K562 (cell line): ENCODE measurements around the gene ZBTB32. TPM values are rescaled to one million over a fixed set of nuclear protein-coding genes. Genes with fewer than 3 reads are reported as not detected.

Experiments used
- STAG1 ChIP-seq: sonication (generic); formaldehyde crosslinking; IDR thresholded peaks from 2 replicates; pipeline ENCODE4 v1.5.0; 2020; ENCODE audit warnings: missing genetic modification reagents, borderline replicate concordance
- TARDBP ChIP-seq: fragments of 450-650 bp; IDR thresholded peaks from 2 replicates; pipeline ENCODE4 v1.6.1; 2016
- ZNF740 ChIP-seq, 3 experiments: fragments of 200-800 bp in 1 of 3; sonication (Bioruptor generic) in 1 of 3; sonication (generic) in 1 of 3; formaldehyde crosslinking in 1 of 3; IDR thresholded peaks; 2 replicates each; pipeline versions ENCODE4 v1.6.1 to v1.8.0; 2016 to 2022; ENCODE audit warnings: mild to moderate bottlenecking in 2 of 3, missing compliant biosample characterization in 2 of 3, missing genetic modification characterization in 2 of 3, missing genetic modification reagents in 1 of 3
- polyA plus RNA-seq, 8 experiments: library from polyadenylated mRNA; depleted of rRNA in 4 of 8; stranded (reverse) in 5 of 8; unstranded in 3 of 8; fragments of >200 nt; fragmentation: Nextera tagmentation in 2 of 8; fragmentation: Illumina TruSeq in 1 of 8; extraction: Ambion mirVana in 2 of 8; extraction: Trizol in 1 of 8; gene quantifications; 2 replicates each; pipeline versions ENCODE4 v1.2.1 to v1.2.3, GENCODE V29; 2011 to 2014; ENCODE audit warnings: inconsistent platforms in 1 of 8, missing spikeins in 1 of 8
- total RNA-seq, 7 experiments: library from RNA; depleted of rRNA in 6 of 7; stranded (reverse); fragments of >200 nt in 6 of 7; fragmentation: Illumina TruSeq in 2 of 7; extraction: Trizol in 2 of 7; gene quantifications; 2 replicates each; pipeline versions ENCODE4 v1.2.1 to v1.2.3, GENCODE V29; 2011 to 2021; ENCODE audit warnings: low replicate concordance in 1 of 7
- TF ChIP-seq, protein P1 (sequence below): fragments of 250-450 bp; sonication (Bioruptor Pico); IDR thresholded peaks from 2 replicates; pipeline ENCODE4 v1.5.0; 2020; ENCODE audit warnings: mild to moderate bottlenecking, borderline replicate concordance
- TF ChIP-seq, protein P2 (sequence below): fragments of 250-450 bp; sonication (Bioruptor Pico); IDR thresholded peaks from 2 replicates; pipeline ENCODE4 v1.4.0; 2020; ENCODE audit warnings: mild to moderate bottlenecking

Gene ZBTB32
- total and polyA plus RNA-seq, 9 of the 15 experiments (the other 6 are each of a cell fraction or from before 2014, with no cell fraction given) = 0.20 TPM; not detected in 8

- TF ChIP-seq ZNF740 (CRISPR knock-in tag; IDR thresholded peaks at IDR 0.05) (no peak), ZNF740 (tag; IDR thresholded peaks at IDR 0.05) (no peak), TARDBP (no peak), STAG1 (CRISPR knock-in tag) (no peak)
- TF ChIP-seq, protein P1, sequence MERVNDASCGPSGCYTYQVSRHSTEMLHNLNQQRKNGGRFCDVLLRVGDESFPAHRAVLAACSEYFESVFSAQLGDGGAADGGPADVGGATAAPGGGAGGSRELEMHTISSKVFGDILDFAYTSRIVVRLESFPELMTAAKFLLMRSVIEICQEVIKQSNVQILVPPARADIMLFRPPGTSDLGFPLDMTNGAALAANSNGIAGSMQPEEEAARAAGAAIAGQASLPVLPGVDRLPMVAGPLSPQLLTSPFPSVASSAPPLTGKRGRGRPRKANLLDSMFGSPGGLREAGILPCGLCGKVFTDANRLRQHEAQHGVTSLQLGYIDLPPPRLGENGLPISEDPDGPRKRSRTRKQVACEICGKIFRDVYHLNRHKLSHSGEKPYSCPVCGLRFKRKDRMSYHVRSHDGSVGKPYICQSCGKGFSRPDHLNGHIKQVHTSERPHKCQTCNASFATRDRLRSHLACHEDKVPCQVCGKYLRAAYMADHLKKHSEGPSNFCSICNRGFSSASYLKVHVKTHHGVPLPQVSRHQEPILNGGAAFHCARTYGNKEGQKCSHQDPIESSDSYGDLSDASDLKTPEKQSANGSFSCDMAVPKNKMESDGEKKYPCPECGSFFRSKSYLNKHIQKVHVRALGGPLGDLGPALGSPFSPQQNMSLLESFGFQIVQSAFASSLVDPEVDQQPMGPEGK (CRISPR knock-in tag) = no peak
- TF ChIP-seq, protein P2, sequence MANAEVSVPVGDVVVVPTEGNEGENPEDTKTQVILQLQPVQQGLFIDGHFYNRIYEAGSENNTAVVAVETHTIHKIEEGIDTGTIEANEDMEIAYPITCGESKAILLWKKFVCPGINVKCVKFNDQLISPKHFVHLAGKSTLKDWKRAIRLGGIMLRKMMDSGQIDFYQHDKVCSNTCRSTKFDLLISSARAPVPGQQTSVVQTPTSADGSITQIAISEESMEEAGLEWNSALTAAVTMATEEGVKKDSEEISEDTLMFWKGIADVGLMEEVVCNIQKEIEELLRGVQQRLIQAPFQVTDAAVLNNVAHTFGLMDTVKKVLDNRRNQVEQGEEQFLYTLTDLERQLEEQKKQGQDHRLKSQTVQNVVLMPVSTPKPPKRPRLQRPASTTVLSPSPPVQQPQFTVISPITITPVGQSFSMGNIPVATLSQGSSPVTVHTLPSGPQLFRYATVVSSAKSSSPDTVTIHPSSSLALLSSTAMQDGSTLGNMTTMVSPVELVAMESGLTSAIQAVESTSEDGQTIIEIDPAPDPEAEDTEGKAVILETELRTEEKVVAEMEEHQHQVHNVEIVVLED = no peak
- TF ChIP-seq, all 486 proteins: peak for 0
These were observed 48.8 kb upstream of the ZBTB32 start (continued) for GRCh38 chr19:35655600-35655999.
